ENCODE measurements around the gene BRIP1. TPM values are rescaled to one million over a fixed set of nuclear protein-coding genes. Genes with fewer than 3 reads are reported as not detected.

BRIP1 gene
- total RNA-seq, 1 experiment from 2014 or later = 4.7 TPM

- H3K27me3 Mint-ChIP-seq (ENCODE audit: insufficient read depth, unreplicated experiment) = no peaks in the 10 kb centered on the region
- no peak for TF ChIP-seq CTCF (IDR thresholded peaks at IDR 0.05; ENCODE audit: unreplicated experiment)
- H3K4me1 Mint-ChIP-seq (ENCODE audit: insufficient read depth, unreplicated experiment) = no peaks in the 10 kb centered on the region
- no peak for DNase-seq (ENCODE audit: unreplicated experiment)
- CTCF ChIA-PET = no interaction called here
- H3K9me3 Mint-ChIP-seq (ENCODE audit: unreplicated experiment) = no peaks in the 10 kb centered on the region
- no peak overlapping the region for H3K27ac Mint-ChIP-seq (ENCODE audit: low read depth, unreplicated experiment)
- peaks cover 5% of the 10 kb centered on the region for H3K36me3 Mint-ChIP-seq (ENCODE audit: insufficient read depth, unreplicated experiment)
- H3K4me3 Mint-ChIP-seq (ENCODE audit: unreplicated experiment) = no peak overlapping the region
- POLR2A ChIA-PET = no interaction called here
- intact Hi-C loops (cut with micrococcal nuclease) = no loop called here
- BruUV-seq (replicated peaks) = no TSS peak
Observed at GRCh38 chr17:61786088-61786487, 77.2 kb downstream of the BRIP1 start.

DNA sequence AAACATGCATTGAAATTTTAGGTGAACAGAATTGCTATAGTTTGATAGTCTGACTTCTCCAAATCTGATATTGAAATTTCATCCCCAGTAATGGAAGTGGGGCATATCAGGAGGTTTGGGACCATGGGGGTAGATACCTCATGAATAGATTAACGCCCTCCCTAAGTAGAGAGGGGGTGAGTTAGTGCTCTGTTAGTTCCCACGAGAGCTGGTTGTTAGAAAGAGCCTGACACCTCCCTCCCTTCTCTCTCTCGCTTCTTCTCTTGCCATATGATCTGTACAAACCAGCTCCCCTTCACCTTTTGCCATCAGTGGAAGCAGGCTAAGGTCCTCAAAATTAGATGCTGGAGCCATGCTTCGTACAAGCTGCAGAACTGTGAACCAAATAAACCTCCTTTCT lies 78.8 kb downstream of the BRIP1 start:
- no peak for TF ChIP-seq CTCF (IDR thresholded peaks at IDR 0.05; ENCODE audit: unreplicated experiment)
- H3K27ac Mint-ChIP-seq (ENCODE audit: low read depth, unreplicated experiment) = no peak overlapping the region
- H3K4me3 Mint-ChIP-seq (ENCODE audit: unreplicated experiment) = no peak overlapping the region
- CTCF ChIA-PET = interaction anchor here (0.6 kb wide), 1 partner anchor 174 kb away, joined by 3 read pairs; no protein-coding TSS in a partner anchor
- POLR2A ChIA-PET = no interaction called here
- no peaks in the 10 kb centered on the region for H3K36me3 Mint-ChIP-seq (ENCODE audit: insufficient read depth, unreplicated experiment)
- no peak for DNase-seq (ENCODE audit: unreplicated experiment)
- H3K4me1 Mint-ChIP-seq (ENCODE audit: insufficient read depth, unreplicated experiment) = no peaks in the 10 kb centered on the region
- no peaks in the 10 kb centered on the region for H3K9me3 Mint-ChIP-seq (ENCODE audit: unreplicated experiment)
- BruUV-seq (replicated peaks) = no TSS peak
- H3K27me3 Mint-ChIP-seq (ENCODE audit: insufficient read depth, unreplicated experiment) = no peaks in the 10 kb centered on the region
- intact Hi-C loops (cut with micrococcal nuclease) = no loop called here

GRCh38 chr17:61783556-61784304 lies 79.6 kb downstream of the BRIP1 start:
- DNase-seq (ENCODE audit: unreplicated experiment) = no peak
- Mint-ChIP-seq H3K9me3 (ENCODE audit: unreplicated experiment) (no peaks in the 10 kb centered on the region), H3K4me1 (ENCODE audit: insufficient read depth, unreplicated experiment) (no peaks in the 10 kb centered on the region), H3K27me3 (ENCODE audit: insufficient read depth, unreplicated experiment) (no peaks in the 10 kb centered on the region), H3K36me3 (ENCODE audit: insufficient read depth, unreplicated experiment) (no peaks in the 10 kb centered on the region), H3K27ac (ENCODE audit: low read depth, unreplicated experiment) (no peak overlapping the region), H3K4me3 (ENCODE audit: unreplicated experiment) (no peak overlapping the region)
- intact Hi-C loops (cut with micrococcal nuclease) = no loop called here
- TF ChIP-seq CTCF (IDR thresholded peaks at IDR 0.05; ENCODE audit: unreplicated experiment) = no peak
- CTCF ChIA-PET = interaction anchor here (0.6 kb wide), 1 partner anchor 50 kb away, joined by 3 read pairs; no protein-coding TSS in a partner anchor
- BruUV-seq (replicated peaks) = no TSS peak
- POLR2A ChIA-PET = no interaction called here

GRCh38 chr17:61783120-61783519 lies 80.2 kb downstream of the BRIP1 start:
- no peak for DNase-seq (ENCODE audit: unreplicated experiment)
- H3K27ac Mint-ChIP-seq (ENCODE audit: low read depth, unreplicated experiment) = no peak overlapping the region
- ChIA-PET CTCF (no interaction called here), POLR2A (no interaction called here)
- H3K4me1 Mint-ChIP-seq (ENCODE audit: insufficient read depth, unreplicated experiment) = no peaks in the 10 kb centered on the region
- no peaks in the 10 kb centered on the region for H3K27me3 Mint-ChIP-seq (ENCODE audit: insufficient read depth, unreplicated experiment)
- no peaks in the 10 kb centered on the region for H3K9me3 Mint-ChIP-seq (ENCODE audit: unreplicated experiment)
- BruUV-seq (replicated peaks) = no TSS peak
- no peak overlapping the region for H3K4me3 Mint-ChIP-seq (ENCODE audit: unreplicated experiment)
- intact Hi-C loops (cut with micrococcal nuclease) = no loop called here
- no peak for TF ChIP-seq CTCF (IDR thresholded peaks at IDR 0.05; ENCODE audit: unreplicated experiment)
- H3K36me3 Mint-ChIP-seq (ENCODE audit: insufficient read depth, unreplicated experiment) = no peaks in the 10 kb centered on the region
